ENCODE measurements around the gene ARRDC1. TPM values are rescaled to one million over a fixed set of nuclear protein-coding genes. Genes with fewer than 3 reads are reported as not detected.
A peak's percentile ranks its signal among the peaks of the same experiment; 100 is the strongest.

ARRDC1 gene
- total and polyA plus RNA-seq, 8 donors = 20.9 to 161 (median 26.5) TPM

- WGBS, 2 donors = 81 to 87% methylated on average over 6 of the region's 6 CpGs
- no peak for ATAC-seq
These were observed 5.5 kb downstream of the ARRDC1 start for GRCh38 chr9:137610944-137611343.

GRCh38 chr9:137611623-137612609 lies 6.4 kb downstream of the ARRDC1 start:
- peak; percentile 75 to 91 (median 84) for DNase-seq
- intact Hi-C loops (cut with DNase I) = no loop called here
- WGBS, 2 donors = 29 to 30% methylated on average over 21 of the region's 21 CpGs
- Histone ChIP-seq H3K27ac (peak overlapping the region; percentile 84 to 92 (median 89)), H3K9me3 (no peaks in the 10 kb centered on the region), H3K4me3 (peak overlapping the region in 1 of 4 donors; percentile 14), H3K36me3 (peaks cover 0 to 7% (median 0%) of the 10 kb centered on the region in 3 donors), H3K27me3 (no peaks in the 10 kb centered on the region), H3K4me1 (peaks cover 32 to 39% (median 35%) of the 10 kb centered on the region in 3 donors)
- TF ChIP-seq CTCF (IDR thresholded peaks at IDR 0.05) = no peak
- no peak for FAIRE-seq
- peak; percentile 77 to 86 (median 82) for ATAC-seq

More at GRCh38 chr9:137610944-137611343, 5.5 kb downstream of the ARRDC1 start:
- H3K27ac ChIP-seq = peak overlapping the region; percentile 84 to 92 (median 89)
- peaks cover 0 to 7% (median 0%) of the 10 kb centered on the region in 3 donors for H3K36me3 ChIP-seq
- H3K27me3 ChIP-seq = no peaks in the 10 kb centered on the region
- intact Hi-C loops (cut with DNase I) = no loop called here
- FAIRE-seq (no peak), DNase-seq (peak in 1 of 6 donors; percentile 42)
- H3K9me3 ChIP-seq = no peaks in the 10 kb centered on the region
- peaks cover 32 to 40% (median 40%) of the 10 kb centered on the region in 3 donors for H3K4me1 ChIP-seq
- H3K4me3 ChIP-seq = no peak overlapping the region
- TF ChIP-seq CTCF (IDR thresholded peaks at IDR 0.05) = no peak

GRCh38 chr9:137612741-137613142 lies 7.3 kb downstream of the ARRDC1 start:
- peak in 4 of 6 donors; percentile 38 to 58 (median 56) for DNase-seq

GRCh38 chr9:137613259-137613658 lies 7.8 kb downstream of the ARRDC1 start:
- Histone ChIP-seq H3K27ac (peak overlapping the region; percentile 84 to 92 (median 89)), H3K36me3 (peaks cover 0 to 7% (median 0%) of the 10 kb centered on the region in 3 donors), H3K4me3 (no peak overlapping the region), H3K27me3 (no peaks in the 10 kb centered on the region), H3K4me1 (peaks cover 24 to 31% (median 29%) of the 10 kb centered on the region in 3 donors), H3K9me3 (no peaks in the 10 kb centered on the region)
- no peak for TF ChIP-seq CTCF (IDR thresholded peaks at IDR 0.05)
- DNase-seq = peak in 2 of 6 donors; percentile 57 to 73
- 80 to 87% methylated on average over 5 of the region's 5 CpGs for WGBS, 2 donors
- intact Hi-C loops (cut with DNase I) = no loop called here
- no peak for ATAC-seq
- FAIRE-seq = no peak

More at GRCh38 chr9:137612741-137613142, 7.3 kb downstream of the ARRDC1 start:
- FAIRE-seq (no peak), ATAC-seq (peak in 2 of 4 donors; percentile 0 to 9)
- no peaks in the 10 kb centered on the region for H3K27me3 ChIP-seq
- intact Hi-C loops (cut with DNase I) = no loop called here
- peaks cover 0 to 7% (median 0%) of the 10 kb centered on the region in 3 donors for H3K36me3 ChIP-seq
- peaks cover 24 to 33% (median 31%) of the 10 kb centered on the region in 3 donors for H3K4me1 ChIP-seq
- WGBS, 2 donors = 62 to 63% methylated on average over 8 of the region's 8 CpGs
- H3K9me3 ChIP-seq = no peaks in the 10 kb centered on the region
- H3K4me3 ChIP-seq = no peak overlapping the region
- peak overlapping the region; percentile 84 to 92 (median 89) for H3K27ac ChIP-seq
- TF ChIP-seq CTCF (IDR thresholded peaks at IDR 0.05) = no peak

Measured in pancreas (tissue), 10 donors.